Measurements from ENCODE around the gene ALG13. TPM values are rescaled to one million over a fixed set of nuclear protein-coding genes. Genes with fewer than 3 reads are reported as not detected.
"Not testable (repeated sequence)": the region's sequence is repeated elsewhere in the genome, so short reads cannot be mapped to it uniquely, and the experiment has no call there.

Gene ALG13
- total RNA-seq: 49.3 TPM

DNA sequence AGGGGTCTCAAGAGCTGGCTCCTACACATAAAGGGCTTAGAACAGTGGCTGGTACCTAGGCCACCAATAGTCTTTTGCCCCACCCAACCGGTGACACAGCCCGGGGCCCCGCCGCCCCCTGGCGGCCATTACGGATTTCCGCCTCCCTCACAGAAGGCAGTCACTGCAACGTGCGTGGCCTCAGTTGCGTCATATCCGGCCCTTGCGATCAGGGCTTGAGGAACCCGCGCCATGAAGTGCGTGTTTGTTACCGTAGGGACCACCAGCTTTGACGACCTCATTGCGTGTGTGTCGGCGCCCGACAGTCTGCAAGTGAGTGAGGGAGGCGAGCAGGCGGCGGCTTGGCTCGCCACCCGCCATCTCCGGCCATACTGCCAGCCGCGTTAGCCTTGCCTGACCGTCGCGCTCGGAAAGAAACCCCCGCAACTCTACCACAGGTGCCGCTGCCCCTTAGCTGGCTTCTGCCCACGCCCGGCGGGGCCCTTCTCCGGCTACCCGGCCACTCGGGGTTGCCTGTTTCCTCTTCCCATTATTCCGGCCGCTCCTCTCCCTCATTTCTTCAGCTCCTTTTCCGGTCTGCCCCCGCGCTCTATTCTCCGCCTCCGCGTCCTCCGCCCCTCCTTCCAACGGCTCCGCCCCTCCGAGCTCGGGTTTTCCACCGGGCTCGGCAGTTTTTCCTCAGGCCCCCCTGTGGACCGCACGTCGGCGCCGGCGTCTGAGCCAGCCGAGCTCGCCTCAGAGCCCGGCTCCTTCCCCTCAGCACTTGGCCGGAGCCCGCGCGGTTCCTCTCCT, at the start of gene ALG13:
Gene ALG13, plus strand, starts transcription at position 183 of the 792 bp plus-strand sequence. Its CDS starts 49 bp downstream, at position 232.
- DNase-seq (ENCODE audit: low read depth in 2 of 3, low spot score in 2 of 3): peak; percentile 86 to 96 (median 92)

DNA sequence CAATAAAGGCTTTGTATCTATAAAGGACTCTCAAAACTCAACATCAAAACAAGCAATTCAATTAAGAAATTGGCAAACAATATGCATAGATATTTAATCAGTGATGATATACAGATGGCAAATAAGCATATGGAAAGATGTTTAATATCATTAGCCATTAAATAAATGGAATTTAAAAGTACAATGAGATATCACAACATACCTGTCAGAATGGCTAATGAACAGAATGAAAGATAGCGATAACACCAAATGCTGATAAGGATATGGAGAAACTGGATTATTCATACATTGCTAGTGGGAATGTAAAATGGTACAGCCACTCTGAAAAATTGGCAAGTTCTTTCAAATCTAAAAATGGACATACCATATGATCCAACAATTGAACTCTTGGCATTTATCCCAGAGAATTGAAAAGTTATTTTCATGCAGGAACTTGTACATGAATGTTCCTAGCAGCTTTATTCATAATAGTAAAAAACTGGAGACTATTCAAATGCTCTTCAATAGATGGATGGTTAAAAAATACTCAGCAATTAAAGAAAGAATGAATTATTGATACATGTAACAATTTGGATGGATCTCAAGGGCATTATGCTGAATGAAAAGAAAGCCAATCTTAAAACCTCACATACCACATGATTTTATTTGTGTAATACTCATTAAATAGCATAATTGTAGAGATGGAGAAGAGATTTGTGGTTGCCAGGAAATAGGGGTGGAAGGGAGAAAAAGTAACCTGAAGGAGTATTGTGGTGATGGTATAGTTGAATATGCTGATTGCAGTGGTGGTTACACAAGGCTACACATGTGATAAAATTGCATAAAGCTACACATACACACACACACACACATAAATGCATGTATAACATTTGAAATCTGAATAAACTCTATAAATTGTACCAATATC, 45.9 kb upstream of the ALG13 start:
- no peak for DNase-seq (ENCODE audit: low read depth in 2 of 3, low spot score in 2 of 3)

DNA sequence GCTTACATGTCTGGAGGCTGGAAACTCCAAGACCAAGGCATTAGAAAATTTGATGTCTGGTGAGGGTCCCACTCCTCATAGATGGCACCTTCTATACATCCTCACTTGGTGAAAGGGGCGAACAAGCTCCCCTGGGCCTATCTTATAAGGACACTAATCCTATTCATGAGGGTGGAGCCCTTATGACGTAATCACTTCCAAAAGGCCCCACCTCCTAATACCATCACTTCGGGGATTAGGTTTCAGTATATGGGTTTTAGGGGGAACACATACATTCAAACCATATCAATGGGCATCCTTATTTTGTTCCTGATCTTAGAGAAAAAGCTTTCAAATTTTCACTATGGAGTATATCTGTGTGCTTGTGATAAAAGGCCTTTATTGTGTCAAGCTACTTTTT, 39.0 kb upstream of the ALG13 start:
- DNase-seq (ENCODE audit: low read depth in 2 of 3, low spot score in 2 of 3): no peak

DNA sequence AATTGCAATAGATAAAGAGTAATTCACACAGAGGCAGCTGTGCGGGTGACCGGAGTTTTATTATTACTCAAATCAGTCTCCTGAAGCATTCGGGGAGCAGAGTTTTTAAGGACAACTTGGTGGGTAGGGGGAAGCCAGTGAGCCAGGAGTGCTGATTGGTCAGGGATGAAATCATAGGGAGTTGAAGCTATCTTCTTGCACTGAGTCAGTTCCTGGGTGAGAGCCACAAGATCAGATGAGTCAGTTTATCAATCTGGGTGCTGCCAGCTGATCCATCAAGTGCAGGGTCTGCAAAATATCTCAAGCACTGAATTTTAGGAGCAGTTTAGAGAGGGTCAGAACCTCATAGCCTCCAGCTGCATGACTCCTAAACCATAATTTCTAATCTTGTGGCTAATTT, 35.8 kb upstream of the ALG13 start:
- not testable (repeated sequence) for DNase-seq (ENCODE audit: low read depth in 2 of 3, low spot score in 2 of 3)

DNA sequence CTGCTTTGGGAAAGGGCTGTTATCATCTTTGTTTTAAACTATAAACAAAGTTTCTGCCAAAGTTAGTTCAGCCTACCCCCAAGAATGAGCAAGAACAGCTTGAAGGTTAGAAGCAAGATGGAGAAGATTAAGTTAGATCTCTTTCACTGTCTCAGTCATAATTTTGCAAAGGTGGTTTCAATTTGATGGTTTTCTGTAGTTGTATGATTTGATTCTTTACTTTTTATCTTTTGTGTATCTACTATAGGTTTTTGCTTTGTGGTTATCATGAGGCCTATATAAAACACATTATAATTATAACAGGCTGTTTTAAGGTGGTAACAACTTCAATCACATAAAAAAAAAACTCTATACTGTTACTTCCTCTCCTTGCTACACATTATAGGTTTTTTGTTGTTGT, 35.4 kb upstream of the ALG13 start:
- DNase-seq (ENCODE audit: low read depth in 2 of 3, low spot score in 2 of 3): no peak

DNA sequence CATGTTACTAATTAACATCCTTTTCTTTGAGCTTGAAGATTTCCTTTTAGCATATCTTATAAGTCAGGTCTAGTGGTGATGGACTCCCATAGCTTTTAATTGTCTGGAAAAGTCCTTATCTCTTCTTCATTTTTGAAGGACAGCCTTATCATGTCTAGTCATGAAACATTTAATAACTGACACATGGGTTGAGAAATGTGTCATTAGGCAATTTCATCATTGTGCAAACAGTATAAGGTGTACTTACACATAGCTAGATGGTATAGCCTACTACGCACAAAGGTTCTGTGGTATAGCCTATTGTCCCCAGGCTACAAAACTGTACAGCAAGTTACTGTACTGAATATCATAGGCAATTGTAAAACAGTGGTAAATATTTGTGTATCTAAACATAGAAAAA, 34.5 kb upstream of the ALG13 start:
- no peak for DNase-seq (ENCODE audit: low read depth in 2 of 3, low spot score in 2 of 3)

DNA sequence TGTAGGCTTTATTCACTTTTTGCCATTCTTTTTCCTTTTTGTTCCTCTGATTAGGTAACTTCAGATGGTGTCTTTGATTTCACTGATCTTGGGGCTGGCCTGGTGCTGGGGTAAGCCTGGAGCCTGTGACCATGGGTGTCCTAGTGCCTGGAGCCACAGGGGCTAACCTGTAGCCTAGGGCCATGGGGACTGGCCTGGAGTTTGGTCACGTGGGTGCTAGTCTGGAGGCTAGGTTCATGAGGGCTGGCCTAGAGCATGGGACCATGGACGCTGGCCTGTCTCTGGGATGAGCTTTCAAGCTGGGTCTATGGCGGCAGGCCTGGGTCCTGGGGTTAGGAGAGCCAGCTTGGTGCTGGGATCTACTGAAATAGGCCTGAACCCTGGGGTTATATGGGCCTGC, 32.2 kb upstream of the ALG13 start:
- no peak for DNase-seq (ENCODE audit: low read depth in 2 of 3, low spot score in 2 of 3)

DNA sequence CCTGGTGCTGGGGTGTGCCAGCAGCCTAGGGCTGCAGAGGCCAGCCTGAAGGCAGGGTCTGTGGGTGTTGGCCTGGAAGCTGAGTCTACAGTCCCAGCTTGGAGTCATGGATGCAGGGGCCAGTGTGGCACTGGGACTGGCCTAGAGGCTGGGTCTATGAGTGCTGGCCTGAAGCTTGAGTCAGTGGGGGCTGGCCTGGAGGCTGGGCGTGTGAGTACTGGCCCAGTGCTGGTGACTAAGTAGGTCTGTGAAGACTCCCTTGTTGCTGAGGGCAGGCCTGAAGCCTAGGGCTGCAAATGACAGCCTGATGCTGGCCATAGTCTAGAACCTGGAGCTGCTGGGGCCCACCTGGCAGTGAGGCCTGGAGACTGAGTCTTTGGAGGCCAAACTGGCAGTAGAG, 31.3 kb upstream of the ALG13 start:
- no peak for DNase-seq (ENCODE audit: low read depth in 2 of 3, low spot score in 2 of 3)

DNA sequence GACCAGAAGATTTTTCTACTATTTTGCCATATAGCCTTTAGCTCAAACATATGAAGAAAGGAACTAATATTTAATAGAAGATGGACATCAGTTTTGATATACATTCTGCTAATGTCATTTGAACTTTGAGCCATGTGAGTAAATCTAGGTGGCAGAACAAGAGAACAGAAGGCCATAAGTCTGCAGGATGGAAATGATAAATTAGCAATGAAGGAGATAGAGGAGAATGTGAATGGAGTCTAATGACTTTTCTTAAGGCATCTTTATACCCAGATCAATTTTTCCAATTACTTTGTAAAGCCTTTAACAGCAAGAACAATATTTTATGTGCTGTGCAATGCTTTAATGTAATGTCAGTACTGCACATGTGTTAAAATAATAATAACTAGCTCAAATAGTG, 30.1 kb upstream of the ALG13 start:
- DNase-seq (ENCODE audit: low read depth in 2 of 3, low spot score in 2 of 3): no peak

DNA sequence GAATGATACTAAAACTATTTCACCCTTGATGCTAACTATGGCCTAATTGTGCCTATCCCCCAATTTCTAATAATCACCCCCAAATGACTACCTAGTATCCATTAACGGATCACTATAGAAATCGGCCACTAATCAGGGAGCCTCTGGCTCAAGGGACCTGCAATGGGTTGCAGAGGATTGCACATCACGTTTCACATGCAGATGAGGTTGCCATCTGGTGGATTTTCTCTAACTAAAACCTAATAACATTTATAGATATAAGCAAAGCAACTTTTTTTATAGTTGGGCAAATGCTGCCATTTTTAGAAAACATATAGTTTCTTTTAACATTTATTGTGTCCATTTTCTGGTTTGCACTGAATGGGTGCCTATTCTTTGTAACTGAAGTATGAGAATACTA, 28.3 kb upstream of the ALG13 start:
- peak in 1 of 3 donors; percentile 2 for DNase-seq (ENCODE audit: low read depth in 2 of 3, low spot score in 2 of 3)

DNA sequence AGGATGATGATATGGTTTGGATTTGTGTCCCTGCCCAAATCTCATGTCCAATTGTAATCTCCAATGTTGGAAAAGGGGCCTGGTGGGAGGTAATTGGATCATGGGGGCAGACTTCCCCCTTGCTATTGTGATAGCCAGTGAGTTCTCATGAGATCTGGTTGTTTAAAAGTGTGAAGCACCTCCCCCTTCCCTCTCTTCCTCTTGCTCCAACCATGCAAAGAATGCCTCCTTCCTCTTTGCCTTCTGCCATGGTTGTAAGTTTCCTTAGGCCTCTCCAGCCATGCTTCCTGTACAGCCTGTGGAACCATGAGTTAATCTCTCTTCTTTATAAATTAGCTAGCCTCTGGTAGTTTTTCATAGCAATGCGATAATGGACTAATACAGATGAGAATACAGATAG, 19.7 kb upstream of the ALG13 start:
- no peak for DNase-seq (ENCODE audit: low read depth in 2 of 3, low spot score in 2 of 3)

DNA sequence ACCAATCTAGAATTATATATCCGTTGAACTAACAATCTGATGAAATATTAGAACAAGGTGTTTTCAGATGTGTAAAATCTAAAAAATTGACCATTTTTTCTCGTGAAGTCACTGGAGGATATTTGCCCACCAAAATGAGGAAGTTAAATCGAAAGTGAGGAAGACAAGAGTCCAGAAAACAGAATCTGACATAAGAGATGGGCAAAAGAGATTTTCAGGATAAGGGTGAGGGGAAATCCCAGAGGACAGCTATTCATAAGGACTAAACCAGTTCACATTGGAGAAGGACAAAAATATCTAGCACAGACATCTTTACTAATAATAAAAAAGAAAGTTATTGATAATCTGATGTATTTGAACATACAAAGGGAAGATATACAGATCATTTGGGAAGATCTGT, 18.7 kb upstream of the ALG13 start:
- peak in 2 of 3 donors; percentile 4 to 12 for DNase-seq (ENCODE audit: low read depth in 2 of 3, low spot score in 2 of 3)

DNA sequence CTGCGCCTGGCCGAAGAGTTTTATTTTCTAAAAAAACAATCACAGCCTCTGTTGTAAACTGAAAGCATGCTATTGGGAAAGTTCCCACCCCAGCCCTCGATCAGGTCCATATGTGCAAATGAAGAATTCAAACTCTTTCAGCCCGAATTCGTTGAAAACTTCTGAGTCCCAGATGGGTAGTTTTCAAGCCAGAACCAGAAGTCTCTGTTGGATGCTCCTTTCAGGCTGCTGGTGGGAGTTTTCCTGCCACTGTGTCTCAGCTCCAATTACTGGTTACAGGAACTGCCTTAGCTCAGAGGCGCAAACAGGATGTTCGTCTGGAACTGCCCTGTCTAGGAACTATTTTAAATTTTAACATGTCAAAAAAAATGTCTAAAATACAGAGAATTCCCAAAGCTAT, 9.3 kb upstream of the ALG13 start:
- no peak for DNase-seq (ENCODE audit: low read depth in 2 of 3, low spot score in 2 of 3)

DNA sequence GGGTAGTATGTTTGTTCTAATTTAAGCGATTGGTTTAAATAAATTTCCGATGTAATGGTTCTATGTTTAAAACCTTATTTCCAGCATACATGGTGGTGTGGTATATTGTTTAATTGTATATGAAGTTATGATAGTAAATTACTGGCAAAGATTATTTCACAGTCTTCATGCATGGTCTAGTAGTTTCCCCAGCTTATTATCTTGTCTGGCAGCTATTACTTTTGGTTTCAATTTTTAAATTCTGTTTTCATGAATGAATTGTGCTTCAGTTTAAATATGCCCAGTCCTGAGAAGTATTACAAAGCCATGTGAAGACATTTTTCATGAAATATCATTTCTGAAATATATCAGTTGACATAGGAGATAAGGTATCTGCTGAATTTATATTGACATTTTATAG, 6.3 kb downstream of the ALG13 start:
- no peak for DNase-seq (ENCODE audit: low read depth in 2 of 3, low spot score in 2 of 3)

DNA sequence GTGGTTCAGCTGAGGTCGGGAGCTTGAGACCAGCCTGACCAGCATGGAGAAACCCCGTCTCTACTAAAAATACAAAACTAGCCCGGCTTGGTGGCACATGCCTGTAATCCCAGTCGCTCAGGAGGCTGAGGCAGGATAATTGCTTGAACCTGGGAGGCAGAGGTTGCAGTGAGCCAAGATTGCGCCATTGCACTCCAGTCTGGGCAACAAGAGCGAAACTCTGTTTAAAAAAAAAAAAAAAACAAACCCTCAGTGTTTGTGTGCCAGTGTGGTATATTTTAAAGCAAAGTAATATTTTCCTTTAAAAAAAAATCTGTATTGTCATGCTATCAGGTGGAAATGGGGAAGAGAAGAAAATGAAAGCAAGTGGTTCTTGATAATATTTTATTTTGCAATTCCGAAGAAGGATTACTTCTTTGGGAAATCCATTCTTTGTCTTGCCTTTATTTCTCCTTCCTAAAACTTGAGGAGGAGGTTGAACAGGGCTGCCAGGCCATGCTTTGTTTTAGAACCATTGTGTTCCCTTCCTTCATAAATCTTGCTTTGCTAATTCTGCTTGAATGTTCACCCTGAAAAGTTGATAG, 14.4 kb downstream of the ALG13 start:
- peak in 1 of 3 donors; percentile 16 for DNase-seq (ENCODE audit: low read depth in 2 of 3, low spot score in 2 of 3)

DNA sequence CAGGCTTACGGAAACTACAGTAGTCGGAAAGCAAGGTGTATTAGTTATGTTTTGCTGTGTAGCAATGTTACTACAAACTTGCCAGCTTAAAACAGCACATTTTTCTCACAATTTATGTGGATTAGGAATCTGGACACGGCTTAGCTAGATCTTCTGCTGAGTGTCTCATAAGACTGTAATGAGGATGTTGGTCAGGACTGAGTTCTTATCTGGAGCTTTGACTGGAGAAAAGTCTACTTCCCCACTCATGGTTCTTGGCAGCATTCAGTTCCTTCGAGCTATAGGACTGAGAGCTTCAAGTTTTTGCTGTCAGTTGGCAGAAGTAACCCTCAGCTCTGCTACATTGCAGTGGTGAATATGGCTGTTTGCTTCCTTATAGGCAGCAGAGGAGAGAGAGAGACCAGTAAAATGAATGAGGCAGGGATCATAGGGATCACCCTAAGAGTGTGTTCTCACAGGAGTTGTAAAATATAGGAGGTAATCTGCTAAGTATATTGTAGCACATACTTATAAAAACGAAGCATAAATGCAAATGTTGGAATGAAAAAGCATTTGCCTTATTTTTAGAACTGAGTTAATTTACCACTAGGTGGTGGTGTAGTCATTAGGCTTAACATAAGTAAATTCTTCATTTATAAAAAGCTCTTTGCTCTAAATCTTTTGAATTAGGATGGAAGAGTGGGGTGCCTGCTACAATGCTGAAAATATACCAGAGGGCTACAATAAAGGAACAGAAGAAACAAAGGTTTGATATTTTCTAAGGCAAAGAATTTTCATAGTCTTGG, 38.6 kb downstream of the ALG13 start:
- DNase-seq (ENCODE audit: low read depth in 2 of 3, low spot score in 2 of 3): peak in 1 of 3 donors; percentile 10

DNA sequence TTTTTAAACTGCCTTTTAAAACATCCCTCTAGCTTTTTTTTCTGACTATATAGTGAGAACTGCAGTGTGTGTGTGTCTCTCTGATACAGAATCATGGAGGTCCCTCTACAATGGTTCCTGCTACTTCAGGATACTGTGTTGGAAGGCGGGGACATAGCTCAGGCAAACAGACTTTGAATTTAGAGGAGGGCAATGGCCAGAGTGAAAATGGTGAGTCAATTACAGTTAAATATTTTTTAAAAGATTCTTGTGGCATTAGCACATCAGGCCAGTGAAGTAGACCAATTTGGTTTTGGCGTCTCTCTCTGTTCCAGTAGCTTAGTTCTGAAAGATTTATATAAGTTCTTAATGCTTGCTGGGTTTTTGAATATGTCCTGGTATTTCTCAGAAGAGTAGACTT, 47.1 kb downstream of the ALG13 start:
- DNase-seq (ENCODE audit: low read depth in 2 of 3, low spot score in 2 of 3): no peak

DNA sequence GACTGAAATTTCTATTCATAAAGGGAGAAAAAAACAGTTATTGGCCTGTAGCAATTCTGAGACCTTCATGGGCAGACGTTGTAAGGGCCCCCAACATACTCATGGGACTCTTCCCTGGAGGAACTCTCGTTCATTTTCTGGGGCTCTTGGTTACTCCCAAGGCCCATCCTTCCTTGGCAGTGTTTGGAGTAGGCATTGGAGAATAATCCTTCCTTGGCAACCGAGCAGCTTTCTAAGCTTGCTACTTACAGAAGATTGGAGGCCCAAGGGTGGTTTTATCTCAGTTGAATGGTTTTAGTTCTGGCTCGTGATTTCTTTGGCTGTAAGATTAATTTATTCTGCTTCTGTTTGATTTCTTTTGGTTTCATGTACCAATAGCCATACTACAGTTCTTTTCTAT, 50.4 kb downstream of the ALG13 start:
- no peak for DNase-seq (ENCODE audit: low read depth in 2 of 3, low spot score in 2 of 3)

DNA sequence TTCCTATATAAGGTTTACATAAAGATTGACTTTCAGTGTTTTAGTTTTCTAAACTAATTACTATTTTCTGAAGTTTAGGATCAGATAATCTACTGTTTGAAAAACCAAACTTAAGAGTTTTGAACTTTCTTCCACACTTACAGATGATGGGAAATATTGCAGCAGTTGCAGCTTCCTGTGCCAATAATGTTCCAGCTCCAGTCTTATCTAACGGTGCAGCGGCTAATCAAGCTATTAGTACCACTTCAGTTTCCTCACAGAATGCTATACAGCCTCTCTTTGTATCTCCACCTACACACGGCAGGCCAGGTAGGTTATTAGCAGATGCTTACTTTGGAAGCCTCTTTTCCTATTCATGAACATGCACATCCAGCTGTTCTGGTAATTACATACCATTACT, 55.6 kb downstream of the ALG13 start:
- DNase-seq (ENCODE audit: low read depth in 2 of 3, low spot score in 2 of 3): no peak

DNA sequence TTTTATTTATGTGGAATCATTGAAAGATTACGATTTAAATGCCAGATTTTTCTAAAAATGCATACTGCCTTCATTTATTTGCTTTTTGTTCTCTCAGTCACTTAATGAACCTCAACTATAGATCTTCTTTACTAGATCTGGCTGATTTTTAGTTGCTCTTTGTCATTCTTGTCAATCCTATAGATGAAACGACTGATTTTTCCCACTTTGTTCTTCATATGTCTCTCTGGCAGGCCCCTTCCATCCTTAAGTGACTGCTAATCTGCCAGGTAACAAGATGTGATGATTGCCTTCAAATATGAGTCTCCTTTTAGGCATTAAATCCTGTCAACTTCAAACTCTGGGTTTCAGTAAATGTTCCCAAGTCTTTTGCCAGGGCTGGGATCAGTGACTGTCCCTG, 61.0 kb downstream of the ALG13 start:
- no peak for DNase-seq (ENCODE audit: low read depth in 2 of 3, low spot score in 2 of 3)

DNA sequence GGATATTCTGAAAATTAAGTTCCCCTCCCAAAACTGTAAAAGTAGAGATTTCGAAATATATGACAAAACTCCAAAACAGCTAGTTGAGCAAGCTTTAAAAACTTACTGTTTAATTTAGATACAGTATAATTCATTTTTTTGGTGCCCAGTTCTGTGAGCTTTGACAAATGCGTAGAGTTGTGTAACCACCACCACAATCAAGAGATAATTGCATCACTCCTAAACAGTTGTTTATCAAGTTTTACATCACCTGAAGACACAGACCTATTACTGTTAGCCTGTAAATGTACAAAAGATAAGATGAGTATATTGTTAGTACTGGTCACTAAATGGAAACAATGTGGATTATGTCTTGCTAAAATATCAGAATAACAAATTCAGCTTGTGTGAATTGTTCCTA, 62.3 kb downstream of the ALG13 start:
- DNase-seq (ENCODE audit: low read depth in 2 of 3, low spot score in 2 of 3): no peak
